Effector memory CD8-positive, alpha-beta T cell (primary cell): ENCODE results near the gene RAB6A.
"Not testable (repeated sequence)": the region's sequence is repeated elsewhere in the genome, so short reads cannot be mapped to it uniquely, and the experiment has no call there.

Experiments used
- ATAC-seq: fragments of 150-1000 bp; cut with Tn5 transposase; replicated peaks from 2 replicates; pipeline ENCODE4 v1.10.0; 2021; ENCODE audit warnings: mild to moderate bottlenecking, moderate library complexity
- DNase-seq, 3 experiments: peaks; one replicate each; pipeline ENCODE4 v3.0.0; 2021
- H3K27ac Mint-ChIP-seq, 2 donors: one replicate each; pipeline ENCODE4 v1.8.0; 2022; ENCODE audit warnings: mild to moderate bottlenecking in 2 of 2, mixed read lengths in 2 of 2, moderate library complexity in 2 of 2
- H3K27me3 Mint-ChIP-seq, 2 donors: one replicate each; pipeline ENCODE4 v1.8.0; 2022; ENCODE audit warnings: mixed read lengths in 2 of 2
- H3K36me3 Mint-ChIP-seq: one replicate; pipeline ENCODE4 v1.8.0; 2022; ENCODE audit warnings: mild to moderate bottlenecking, moderate library complexity, mixed read lengths; ENCODE audit not compliant: insufficient read depth
- H3K4me1 Mint-ChIP-seq, 2 donors: one replicate each; pipeline ENCODE4 v1.8.0; 2022; ENCODE audit warnings: low read depth in 2 of 2, mixed read lengths in 2 of 2
- H3K4me3 Mint-ChIP-seq, 2 donors: one replicate each; pipeline ENCODE4 v1.8.0; 2022; ENCODE audit warnings: mild to moderate bottlenecking in 2 of 2, mixed read lengths in 2 of 2, moderate library complexity in 2 of 2
- H3K9me3 Mint-ChIP-seq, 2 donors: one replicate each; pipeline ENCODE4 v1.8.0; 2022; ENCODE audit warnings: mixed read lengths in 2 of 2

The RAB6A gene

GRCh38 chr11:73734011-73734410 is 26.9 kb downstream of the RAB6A start:
- peaks cover 31% of the 10 kb centered on the region for H3K36me3 Mint-ChIP-seq
- H3K27ac Mint-ChIP-seq = peak overlapping the region in 1 of 2 donors; percentile 32
- H3K4me3 Mint-ChIP-seq, ATAC-seq, H3K27me3 Mint-ChIP-seq, DNase-seq, H3K9me3 Mint-ChIP-seq: not testable (repeated sequence)
- H3K4me1 Mint-ChIP-seq = peaks cover 27 to 40% of the 10 kb centered on the region in 2 donors

GRCh38 chr11:73732936-73733335 is 27.9 kb downstream of the RAB6A start:
- H3K9me3 Mint-ChIP-seq, H3K4me3 Mint-ChIP-seq, DNase-seq, H3K27ac Mint-ChIP-seq, ATAC-seq, H3K27me3 Mint-ChIP-seq: not testable (repeated sequence)
- Mint-ChIP-seq H3K4me1 (peaks cover 24 to 40% of the 10 kb centered on the region in 2 donors), H3K36me3 (peaks cover 36% of the 10 kb centered on the region)

GRCh38 chr11:73729594-73730206 is 31.2 kb downstream of the RAB6A start:
- Mint-ChIP-seq H3K4me1 (peaks cover 21 to 38% of the 10 kb centered on the region in 2 donors), H3K27me3 (no peaks in the 10 kb centered on the region), H3K36me3 (peaks cover 31% of the 10 kb centered on the region), H3K4me3 (no peak overlapping the region), H3K27ac (peak overlapping the region; percentile 22 to 59), H3K9me3 (no peaks in the 10 kb centered on the region)
- ATAC-seq (no peak), DNase-seq (no peak)

- H3K27me3 Mint-ChIP-seq = no peaks in the 10 kb centered on the region
- peak overlapping the region in 1 of 2 donors; percentile 19 for H3K27ac Mint-ChIP-seq
- H3K36me3 Mint-ChIP-seq = peaks cover 31% of the 10 kb centered on the region
- H3K4me1 Mint-ChIP-seq = peaks cover 17 to 33% of the 10 kb centered on the region in 2 donors
- H3K9me3 Mint-ChIP-seq = no peaks in the 10 kb centered on the region
- ATAC-seq (no peak), DNase-seq (no peak)
- no peak overlapping the region for H3K4me3 Mint-ChIP-seq
Measured at GRCh38 chr11:73728000-73728399, 32.9 kb downstream of the RAB6A start.

- H3K4me1 Mint-ChIP-seq = peaks cover 14 to 33% of the 10 kb centered on the region in 2 donors
- DNase-seq (no peak), ATAC-seq (no peak)
- H3K36me3 Mint-ChIP-seq = peaks cover 31% of the 10 kb centered on the region
- H3K27ac Mint-ChIP-seq = peak overlapping the region; percentile 41 to 83
- H3K9me3 Mint-ChIP-seq = no peaks in the 10 kb centered on the region
- H3K27me3 Mint-ChIP-seq = no peaks in the 10 kb centered on the region
- no peak overlapping the region for H3K4me3 Mint-ChIP-seq
Measured at GRCh38 chr11:73726825-73727224, 34.0 kb downstream of the RAB6A start.

GRCh38 chr11:73717136-73717535 is 43.7 kb downstream of the RAB6A start:
- Mint-ChIP-seq H3K36me3 (peaks cover 57% of the 10 kb centered on the region), H3K4me1 (peaks cover 3 to 13% of the 10 kb centered on the region in 2 donors), H3K27me3 (no peaks in the 10 kb centered on the region), H3K27ac (peak overlapping the region in 1 of 2 donors; percentile 60), H3K4me3 (no peak overlapping the region), H3K9me3 (no peaks in the 10 kb centered on the region)
- DNase-seq (no peak), ATAC-seq (no peak)

GRCh38 chr11:73716153-73717056 is 44.5 kb downstream of the RAB6A start:
- H3K27ac Mint-ChIP-seq = peak overlapping the region; percentile 60 to 75

GRCh38 chr11:73715541-73715940 is 45.3 kb downstream of the RAB6A start:
- peaks cover 3 to 9% of the 10 kb centered on the region in 2 donors for H3K4me1 Mint-ChIP-seq
- no peak for ATAC-seq
- H3K27me3 Mint-ChIP-seq = no peaks in the 10 kb centered on the region
- no peaks in the 10 kb centered on the region for H3K9me3 Mint-ChIP-seq
- peak overlapping the region in 1 of 2 donors; percentile 60 for H3K27ac Mint-ChIP-seq
- no peak for DNase-seq
- H3K36me3 Mint-ChIP-seq = peaks cover 63% of the 10 kb centered on the region
- H3K4me3 Mint-ChIP-seq = no peak overlapping the region

More at GRCh38 chr11:73716153-73717056, 44.5 kb downstream of the RAB6A start:
- Mint-ChIP-seq H3K4me3 (no peak overlapping the region), H3K4me1 (peaks cover 3 to 12% of the 10 kb centered on the region in 2 donors), H3K9me3 (no peaks in the 10 kb centered on the region), H3K27me3 (no peaks in the 10 kb centered on the region), H3K36me3 (peaks cover 63% of the 10 kb centered on the region)
- DNase-seq (no peak), ATAC-seq (no peak)

- Mint-ChIP-seq H3K36me3 (peaks cover 62% of the 10 kb centered on the region), H3K27ac (no peak overlapping the region), H3K9me3 (no peaks in the 10 kb centered on the region), H3K4me3 (no peak overlapping the region), H3K4me1 (peaks cover 0 to 1% of the 10 kb centered on the region in 2 donors), H3K27me3 (no peaks in the 10 kb centered on the region)
- ATAC-seq (no peak), DNase-seq (no peak)
Measured at GRCh38 chr11:73710964-73711363, 49.9 kb downstream of the RAB6A start.

GRCh38 chr11:73705053-73705452 is 55.8 kb downstream of the RAB6A start:
- H3K27ac Mint-ChIP-seq = no peak overlapping the region
- ATAC-seq = no peak
- H3K27me3 Mint-ChIP-seq = no peaks in the 10 kb centered on the region
- H3K4me1 Mint-ChIP-seq = no peaks in the 10 kb centered on the region
- H3K4me3 Mint-ChIP-seq = no peak overlapping the region
- peaks cover 52% of the 10 kb centered on the region for H3K36me3 Mint-ChIP-seq
- no peaks in the 10 kb centered on the region for H3K9me3 Mint-ChIP-seq
- DNase-seq = no peak

- H3K9me3 Mint-ChIP-seq = no peaks in the 10 kb centered on the region
- H3K4me1 Mint-ChIP-seq = no peaks in the 10 kb centered on the region
- DNase-seq (no peak), ATAC-seq (no peak)
- H3K27ac Mint-ChIP-seq = peak overlapping the region in 1 of 2 donors; percentile 49
- H3K36me3 Mint-ChIP-seq = peaks cover 26% of the 10 kb centered on the region
- no peak overlapping the region for H3K4me3 Mint-ChIP-seq
- no peaks in the 10 kb centered on the region for H3K27me3 Mint-ChIP-seq
Measured at GRCh38 chr11:73693899-73694525, 66.9 kb downstream of the RAB6A start.

- Mint-ChIP-seq H3K27ac (no peak overlapping the region), H3K9me3 (no peaks in the 10 kb centered on the region), H3K27me3 (no peaks in the 10 kb centered on the region), H3K4me1 (no peaks in the 10 kb centered on the region), H3K36me3 (peaks cover 44% of the 10 kb centered on the region), H3K4me3 (no peak overlapping the region)
- DNase-seq (no peak), ATAC-seq (no peak)
Measured at GRCh38 chr11:73680687-73681086, 80.2 kb downstream of the RAB6A start.

- not testable (repeated sequence) for H3K27me3 Mint-ChIP-seq, H3K9me3 Mint-ChIP-seq, H3K4me3 Mint-ChIP-seq, ATAC-seq, H3K4me1 Mint-ChIP-seq, DNase-seq
- peak overlapping the region in 1 of 2 donors; percentile 58 for H3K27ac Mint-ChIP-seq
- peaks cover 37% of the 10 kb centered on the region for H3K36me3 Mint-ChIP-seq
Measured at GRCh38 chr11:73676552-73676951, 84.3 kb downstream of the RAB6A start.
